Fibroblast of skin of left quadriceps (primary cell): Measurements from ENCODE around the gene JAZF1.

Experiments
- DNase-seq, 2 experiments: peaks; one replicate each; pipeline ENCODE4 v3.0.0-alpha.2; 2013; ENCODE audit warnings: low read depth in 2 of 2

The JAZF1 gene

DNA sequence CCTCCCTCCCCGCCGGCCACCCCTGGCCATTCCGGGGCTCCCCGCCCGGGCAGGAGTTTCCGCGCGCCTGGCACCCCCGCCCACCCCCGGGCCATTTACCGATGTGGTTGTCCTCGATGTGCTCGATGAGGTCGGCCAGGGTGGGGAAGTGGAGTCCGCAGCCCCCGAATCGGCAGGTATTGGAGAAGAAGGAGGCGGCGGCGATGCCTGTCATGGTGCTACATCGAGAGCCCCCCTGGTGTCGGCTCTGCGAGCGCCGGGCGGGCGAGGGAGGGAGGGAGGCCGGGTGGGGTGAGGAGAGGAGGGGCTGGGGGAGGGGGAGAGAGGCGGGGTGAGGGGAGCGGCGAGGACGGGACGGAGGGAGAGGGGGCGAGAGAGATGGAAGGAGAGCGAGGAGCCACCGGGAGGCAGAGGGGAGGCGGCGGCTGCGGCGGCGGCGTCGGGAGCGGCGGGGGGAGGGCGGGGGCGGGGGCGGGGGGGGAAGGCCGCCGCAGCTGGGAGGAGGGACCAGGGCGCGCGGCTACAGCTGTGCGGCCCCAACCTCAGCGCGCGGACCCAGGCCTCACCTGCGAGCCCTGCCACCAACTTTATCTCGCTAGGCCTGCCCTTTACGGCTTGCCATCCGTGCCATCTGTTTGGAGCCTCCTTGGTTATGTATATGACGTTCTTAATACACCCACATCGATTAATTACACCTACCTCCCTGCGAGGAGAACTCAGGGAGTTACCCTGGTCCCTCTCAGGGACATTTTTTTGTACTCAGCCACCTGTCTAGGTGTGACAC is at the start of gene JAZF1:
JAZF1 (minus strand) TSS at position 432 of the 784 bp plus-strand sequence.
- peak; percentile 32 to 45 for DNase-seq

DNA sequence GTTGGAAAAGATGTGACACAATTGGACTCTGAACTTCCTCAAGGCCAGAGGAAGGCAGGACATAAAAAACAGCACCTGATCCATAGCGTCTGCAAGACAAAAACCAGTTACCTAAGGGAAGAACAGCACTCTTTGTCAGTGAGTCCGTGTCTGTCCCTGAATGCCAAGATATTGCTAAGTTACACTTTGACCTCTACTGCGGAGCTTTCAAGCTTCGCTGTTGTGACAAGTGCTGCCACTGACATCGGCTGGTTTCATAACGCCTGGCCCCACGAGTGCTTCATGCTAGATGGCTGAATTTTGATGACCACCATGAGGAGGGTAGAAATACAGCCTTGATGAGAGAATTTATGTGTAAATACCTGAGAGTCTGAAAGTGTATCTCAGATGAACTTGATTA is 49.7 kb upstream of the JAZF1 start:
- DNase-seq: no peak

DNA sequence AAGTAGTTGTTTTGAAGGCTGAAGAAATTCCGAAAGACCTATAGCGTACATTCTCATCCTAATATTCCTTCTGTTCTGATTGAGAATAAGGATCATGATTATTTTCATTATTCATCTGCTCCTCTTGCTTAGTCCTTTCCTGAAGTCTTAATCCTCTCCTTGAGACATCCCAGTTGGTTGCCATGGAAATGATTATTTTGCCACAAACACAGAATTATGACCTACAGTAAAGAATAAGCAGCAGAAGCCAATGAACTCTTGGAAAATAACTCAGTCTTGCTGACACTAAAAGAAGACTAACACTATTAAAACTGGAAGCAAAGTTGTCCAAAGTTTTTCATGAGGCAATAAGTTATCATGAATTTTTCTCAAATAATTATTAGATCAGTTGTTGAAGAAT is 47.8 kb upstream of the JAZF1 start:
- no peak for DNase-seq

DNA sequence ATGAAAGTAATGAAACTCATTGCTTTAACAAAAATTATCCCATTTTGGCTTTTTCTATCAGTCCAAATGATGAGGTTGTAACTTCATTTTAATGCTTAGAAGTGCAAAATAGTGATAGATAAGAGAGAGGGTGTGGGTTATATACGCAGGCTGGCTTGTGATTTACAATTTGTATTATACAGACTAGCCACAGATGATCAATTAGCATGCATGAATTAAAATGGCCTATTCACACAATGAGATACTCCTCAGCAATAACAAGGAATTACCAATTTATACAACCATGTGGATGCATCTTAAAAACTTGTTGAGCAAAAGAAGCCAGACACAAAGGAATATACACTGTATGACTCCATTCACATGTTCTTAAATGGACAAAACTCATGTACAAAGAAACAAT is 45.4 kb upstream of the JAZF1 start:
- DNase-seq: no peak

DNA sequence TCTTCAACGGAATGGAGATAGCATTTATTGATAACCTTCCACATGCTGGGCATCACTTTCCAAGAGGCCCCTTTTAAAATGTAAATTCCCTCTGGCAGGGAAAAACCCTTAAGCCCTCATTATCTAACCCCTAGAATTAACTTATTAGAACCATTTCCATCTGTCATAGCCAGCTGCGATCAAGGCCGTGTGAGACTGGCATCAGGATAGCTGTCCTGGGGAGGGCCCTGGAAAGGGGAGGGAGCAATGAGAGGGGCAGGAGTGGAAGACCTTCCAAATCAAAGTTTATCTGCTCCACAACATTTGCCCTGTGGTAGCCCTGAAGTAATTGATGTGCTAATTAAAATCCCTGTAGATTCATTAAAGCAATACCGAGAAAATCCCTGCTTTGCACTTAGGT is 45.0 kb upstream of the JAZF1 start:
- no peak for DNase-seq

DNA sequence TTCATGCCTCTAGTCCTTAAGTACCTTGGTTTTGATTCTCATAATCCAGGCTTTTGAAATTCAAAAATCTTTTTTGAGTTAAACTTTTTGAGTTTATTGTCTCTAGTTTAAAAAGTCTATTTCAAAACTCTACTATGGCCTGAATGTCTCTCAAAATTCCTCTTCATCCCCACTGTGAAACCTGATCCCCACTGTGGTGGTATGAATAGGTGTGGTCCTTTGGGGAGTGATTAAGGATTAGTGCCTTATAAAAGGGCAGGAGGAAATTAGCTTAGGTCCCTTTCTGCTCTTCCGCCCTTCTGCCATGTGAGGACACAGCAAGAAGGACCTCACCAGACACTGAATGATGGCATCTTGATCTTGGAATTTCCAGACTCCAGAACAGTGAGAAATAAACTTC is 44.1 kb upstream of the JAZF1 start:
- DNase-seq: no peak

DNA sequence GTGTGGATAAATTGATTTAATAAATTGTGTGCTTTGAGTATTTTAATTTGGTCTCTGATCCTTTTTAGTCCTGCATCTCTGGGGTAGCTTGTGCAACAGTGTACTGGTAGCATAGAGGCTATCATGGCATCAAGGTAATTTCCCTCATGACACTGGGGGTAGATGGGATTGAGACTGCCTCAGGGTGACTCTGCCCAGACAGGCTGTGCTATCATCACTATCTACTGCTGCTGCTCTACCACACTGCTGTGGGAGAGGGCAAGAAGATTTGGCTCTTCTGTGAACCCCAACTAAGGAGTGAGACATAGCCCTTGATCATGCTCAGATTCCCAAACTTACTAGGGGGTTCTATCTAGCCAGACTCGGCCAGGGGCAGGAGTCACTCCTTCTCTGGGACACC is 43.6 kb upstream of the JAZF1 start:
- no peak for DNase-seq

DNA sequence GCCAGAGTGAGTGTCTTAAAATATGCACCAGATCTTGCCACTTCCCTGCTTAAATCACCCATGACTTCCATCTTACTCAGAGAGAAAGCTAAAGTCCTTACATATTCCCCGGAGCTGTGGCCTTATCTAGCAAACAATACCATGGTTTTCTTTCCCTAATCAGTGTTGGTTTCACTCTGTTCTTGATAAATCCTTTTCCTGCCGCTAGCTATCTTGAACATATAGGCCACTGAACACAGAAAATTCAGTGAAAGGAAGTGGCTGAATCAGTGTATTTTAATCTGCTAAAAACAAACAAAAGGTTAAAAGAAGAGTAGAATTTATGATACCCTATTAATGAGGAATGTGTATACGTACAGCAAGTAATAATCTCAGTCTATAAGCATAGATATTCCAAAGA is 42.0 kb upstream of the JAZF1 start:
- DNase-seq: no peak

DNA sequence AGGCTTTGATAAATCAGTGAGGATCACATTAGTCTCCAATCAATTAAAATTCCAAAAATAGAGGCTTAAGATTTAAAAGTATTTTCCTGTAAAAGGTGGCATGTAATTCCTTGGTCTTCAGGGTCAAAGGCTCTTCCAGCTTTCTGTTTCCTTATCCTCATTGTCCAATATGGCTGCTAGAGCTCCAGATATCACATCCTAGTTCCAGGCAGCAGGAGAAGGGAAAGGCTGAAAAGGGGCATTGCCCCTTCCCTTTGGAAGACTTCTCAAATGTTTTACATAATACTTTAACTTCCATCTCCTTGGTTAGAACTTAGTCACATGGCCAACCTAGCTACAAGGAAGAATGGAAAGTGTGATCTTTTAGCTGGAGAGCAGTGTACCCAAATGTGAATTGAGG is 39.2 kb upstream of the JAZF1 start:
- DNase-seq: no peak

DNA sequence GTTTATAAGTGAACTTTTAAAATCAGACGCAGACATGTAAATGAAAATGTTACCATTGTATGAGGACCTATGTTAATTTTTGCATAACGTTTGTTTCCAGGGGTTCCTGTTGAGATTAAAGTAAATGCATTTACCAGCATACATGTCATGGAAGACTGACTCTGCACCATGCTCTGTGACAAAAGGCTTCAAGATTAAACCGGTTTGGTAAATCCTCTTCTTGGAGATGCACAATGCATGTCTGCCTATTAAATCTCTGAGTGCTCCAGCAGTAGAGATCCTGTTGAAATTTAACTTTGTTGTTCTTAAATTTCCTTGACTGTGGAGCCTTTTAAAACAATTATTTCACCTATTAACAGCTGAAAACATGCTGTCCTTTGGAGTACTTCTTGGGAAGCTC is 36.5 kb upstream of the JAZF1 start:
- DNase-seq: no peak

DNA sequence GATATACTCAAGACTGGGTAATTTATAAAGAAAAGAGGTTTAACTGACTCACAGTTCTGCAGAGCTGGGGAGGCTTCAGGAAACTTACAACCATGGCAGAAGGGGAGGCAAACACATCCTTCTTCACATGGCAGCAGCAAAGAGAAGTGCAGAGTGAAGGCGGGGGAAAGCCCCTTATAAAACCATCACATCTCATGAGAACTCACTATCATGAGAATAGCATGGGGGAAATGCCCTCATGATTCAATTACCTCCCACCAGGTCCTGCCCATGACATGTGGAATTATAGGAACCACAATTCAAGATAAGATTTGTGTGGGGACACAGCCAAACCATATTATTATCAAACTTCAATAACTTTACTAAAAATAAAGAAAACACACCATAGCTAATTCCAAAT is 30.4 kb upstream of the JAZF1 start:
- no peak for DNase-seq

DNA sequence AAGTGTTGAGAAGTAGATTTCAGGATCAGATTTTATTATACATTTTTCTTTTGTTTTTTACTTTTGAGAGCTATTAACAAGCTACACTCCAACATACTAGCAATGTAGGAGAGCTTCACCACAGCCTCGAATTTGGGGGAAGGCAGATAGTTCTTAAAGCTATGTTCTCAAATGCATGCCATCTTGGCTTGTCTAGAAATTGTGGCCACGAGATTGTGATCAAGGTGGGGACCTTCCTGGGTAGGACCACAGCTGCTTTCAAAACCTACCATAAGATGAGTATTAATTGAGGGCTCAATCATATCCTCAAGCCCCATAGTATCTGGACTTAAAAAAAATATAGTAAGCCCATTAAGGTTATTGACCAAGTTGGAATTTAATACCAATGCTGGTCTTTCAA is 27.9 kb upstream of the JAZF1 start:
- no peak for DNase-seq

DNA sequence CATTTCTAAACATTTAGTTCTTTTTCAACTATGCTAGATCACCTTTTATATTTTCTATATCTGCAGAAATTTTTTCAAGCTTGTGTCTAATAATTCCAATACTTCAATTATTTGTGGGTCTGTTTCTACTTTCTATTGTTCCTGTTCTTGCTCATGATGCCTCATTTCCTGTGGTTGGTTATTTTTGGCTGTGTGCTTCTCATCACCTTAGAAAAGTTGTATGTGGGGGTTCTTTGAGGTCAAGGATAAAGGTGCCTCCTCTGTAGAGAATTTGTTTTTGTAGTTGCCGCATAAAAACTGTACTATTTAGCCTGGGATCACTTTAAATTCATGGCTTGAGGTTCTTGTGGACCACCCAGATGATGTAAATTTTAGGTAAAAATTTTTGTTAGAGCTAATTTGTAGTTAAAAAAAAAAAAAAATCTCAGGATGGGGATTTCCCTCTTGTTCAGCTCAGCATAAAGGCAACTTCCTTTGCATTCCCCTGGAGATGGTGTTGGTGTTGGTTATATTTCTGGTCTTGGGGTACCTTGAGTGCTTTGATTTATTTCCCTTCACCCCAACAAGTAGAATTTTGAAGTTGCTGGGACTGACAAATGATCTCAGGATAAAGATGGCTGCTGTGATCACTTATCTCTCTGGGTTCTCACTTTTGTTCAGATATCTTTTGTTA is 27.0 kb upstream of the JAZF1 start:
- DNase-seq: no peak

DNA sequence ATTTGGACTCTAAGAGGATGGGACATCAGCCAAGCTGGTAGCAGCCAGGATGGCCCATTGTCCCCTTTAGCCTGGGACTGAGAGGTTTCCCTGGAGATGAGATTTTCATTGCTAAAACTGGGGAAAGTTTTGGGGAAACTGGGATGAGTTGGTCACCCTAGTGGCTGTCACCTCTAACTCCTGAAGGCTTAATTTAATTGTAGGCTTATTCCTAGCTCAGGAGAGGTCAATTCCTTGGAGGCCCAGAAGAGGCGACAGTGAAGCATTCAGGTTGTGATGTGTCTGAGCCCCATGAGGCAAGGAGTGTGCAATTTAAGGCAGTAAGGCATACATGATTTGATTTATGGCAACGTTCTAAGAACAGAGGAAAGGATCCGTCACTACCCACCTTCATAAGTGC is 24.9 kb upstream of the JAZF1 start:
- DNase-seq: no peak

DNA sequence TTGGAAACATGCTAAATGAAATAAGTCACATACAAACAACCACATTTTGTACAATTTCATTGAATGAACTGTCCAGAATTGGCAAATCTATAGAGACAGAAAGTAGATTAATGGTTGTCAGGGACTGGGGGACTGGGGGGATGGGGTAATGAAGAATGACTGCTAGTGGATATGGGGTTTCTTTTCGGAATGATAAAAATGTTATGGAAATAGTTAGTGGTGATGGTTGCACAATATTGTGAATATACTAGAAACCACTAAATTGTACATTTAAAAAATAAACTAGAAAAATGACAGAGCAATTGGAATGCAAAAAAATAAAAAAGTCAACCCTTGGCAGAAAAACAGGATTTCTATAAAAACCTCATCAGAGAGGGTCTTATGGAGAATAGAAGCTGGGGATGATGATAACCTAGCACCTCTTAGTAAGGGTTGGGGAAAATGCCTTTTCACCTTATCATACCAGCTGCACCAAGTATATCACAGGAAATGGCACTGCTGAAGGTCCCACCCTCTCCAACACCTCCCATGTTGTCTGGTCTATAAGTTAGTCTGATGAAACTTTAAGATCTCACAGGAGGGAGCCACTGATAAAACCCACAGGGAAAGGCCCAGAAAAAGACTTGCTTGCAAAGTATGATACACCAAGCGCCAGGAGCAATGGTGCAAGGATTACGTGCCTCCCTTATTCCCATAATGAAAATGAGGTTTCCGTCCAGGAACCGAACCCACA is 23.1 kb upstream of the JAZF1 start:
- DNase-seq: peak; percentile 65 to 72

DNA sequence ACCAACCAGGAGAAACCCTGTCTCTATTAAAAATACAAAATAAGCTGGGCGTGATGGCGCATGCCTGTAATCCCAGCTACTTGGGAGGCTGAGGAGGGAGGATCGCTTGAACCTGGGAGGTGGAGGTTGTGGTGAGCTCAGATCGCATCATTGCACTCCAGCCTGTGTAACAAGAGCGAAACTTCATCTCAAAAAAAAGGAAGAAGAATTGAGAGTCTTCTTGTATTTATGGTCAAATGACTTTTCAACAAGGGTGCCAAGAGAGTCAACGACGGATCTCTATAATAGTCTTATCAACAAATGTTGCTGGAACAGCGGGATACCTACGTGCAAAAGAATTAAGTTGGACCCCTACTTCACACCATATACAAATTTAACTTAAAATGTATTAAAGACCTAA is 21.6 kb upstream of the JAZF1 start:
- DNase-seq: no peak

DNA sequence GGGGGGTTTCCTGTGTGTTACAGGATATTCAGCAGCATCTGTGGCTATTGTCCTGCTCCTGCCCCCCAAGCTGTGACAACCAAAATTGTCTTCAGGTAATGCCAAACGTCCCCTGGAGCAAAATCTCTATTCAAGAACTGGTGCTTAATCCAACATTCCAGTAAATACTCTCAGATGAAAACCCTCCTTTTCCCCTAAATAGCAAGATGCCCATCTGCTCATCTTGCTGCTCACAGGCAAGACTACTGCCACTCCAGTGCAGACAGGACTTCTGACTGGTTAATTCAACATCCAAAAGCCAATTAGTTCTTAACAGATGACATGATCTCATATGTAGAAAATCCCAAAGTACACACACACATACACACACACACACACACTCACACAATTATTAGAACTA is 20.5 kb upstream of the JAZF1 start:
- no peak for DNase-seq

DNA sequence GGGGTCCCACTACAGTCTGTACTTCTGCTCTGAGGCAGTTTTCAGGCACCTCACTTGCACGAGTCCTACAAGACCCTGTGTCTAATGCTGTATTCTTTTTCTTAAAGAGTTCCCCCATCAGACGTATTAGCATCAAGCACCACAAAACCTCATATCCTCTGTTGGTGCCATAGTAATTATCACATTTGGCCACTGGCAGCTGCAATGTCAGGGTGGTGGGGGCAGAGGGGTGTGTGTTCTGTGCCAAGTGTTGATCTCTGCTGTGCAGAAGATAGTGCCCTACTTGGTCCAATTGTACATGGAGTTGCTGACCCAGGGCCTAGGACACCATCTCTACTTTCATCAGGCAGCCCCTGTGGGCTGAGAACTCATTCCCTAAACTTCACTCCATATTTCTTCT is 20.0 kb upstream of the JAZF1 start:
- no peak for DNase-seq

DNA sequence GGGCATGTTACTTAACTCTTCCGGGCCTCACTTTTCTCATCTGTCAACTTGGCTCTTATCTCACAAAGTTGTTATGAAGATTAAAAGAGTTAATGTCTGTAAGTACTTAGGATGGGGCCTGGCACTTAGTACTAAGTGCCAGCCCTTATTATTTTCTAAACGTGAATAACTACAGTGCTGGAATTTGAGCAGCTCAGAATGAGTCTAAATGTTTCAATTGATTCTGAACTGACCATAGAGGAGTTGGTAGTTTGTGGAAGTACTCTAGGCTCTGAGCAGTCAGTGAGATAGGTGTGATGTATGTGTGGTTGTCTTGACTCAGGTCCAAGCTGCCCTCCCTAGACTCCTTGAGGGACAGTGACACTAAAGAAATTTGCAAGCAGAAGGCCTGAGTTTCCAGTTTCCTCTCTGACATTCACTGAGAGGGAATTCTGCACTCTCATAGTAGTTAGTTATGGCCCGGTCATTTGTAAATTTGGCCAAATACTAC is 18.5 kb upstream of the JAZF1 start:
- no peak for DNase-seq

DNA sequence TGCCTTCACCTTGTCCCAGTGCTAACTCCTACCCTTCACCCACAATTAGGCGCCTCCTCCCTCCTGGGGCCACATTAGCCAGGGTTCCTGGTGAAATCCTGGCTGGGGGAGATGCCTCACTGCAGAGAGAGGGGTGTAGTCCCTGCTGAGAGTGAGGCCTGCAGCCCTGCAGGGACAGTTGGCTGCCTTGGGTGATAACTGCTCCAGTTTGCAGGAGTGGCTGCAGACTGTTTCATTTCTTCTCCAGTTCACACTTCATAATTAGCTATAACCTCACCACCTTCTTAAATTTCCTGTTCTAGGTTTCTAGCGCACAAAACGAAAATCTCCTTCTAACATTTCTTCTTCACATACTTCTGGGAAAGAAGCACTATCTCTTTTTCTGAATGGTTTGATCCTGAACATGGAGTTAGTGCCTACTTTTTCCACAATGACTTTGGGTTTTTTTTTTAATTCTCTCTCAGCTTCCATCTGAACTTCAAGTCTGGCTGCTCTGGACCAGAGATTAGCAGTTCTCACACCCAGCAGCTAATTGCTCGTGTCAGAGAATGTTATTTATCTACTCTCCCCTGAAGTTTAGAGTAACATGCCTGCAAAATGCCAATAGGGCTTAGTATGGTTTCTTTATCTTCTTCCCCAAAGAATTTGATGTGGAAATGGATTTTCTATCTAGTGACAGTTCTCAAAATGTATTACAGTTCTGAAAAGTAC is 15.5 kb upstream of the JAZF1 start:
- no peak for DNase-seq

DNA sequence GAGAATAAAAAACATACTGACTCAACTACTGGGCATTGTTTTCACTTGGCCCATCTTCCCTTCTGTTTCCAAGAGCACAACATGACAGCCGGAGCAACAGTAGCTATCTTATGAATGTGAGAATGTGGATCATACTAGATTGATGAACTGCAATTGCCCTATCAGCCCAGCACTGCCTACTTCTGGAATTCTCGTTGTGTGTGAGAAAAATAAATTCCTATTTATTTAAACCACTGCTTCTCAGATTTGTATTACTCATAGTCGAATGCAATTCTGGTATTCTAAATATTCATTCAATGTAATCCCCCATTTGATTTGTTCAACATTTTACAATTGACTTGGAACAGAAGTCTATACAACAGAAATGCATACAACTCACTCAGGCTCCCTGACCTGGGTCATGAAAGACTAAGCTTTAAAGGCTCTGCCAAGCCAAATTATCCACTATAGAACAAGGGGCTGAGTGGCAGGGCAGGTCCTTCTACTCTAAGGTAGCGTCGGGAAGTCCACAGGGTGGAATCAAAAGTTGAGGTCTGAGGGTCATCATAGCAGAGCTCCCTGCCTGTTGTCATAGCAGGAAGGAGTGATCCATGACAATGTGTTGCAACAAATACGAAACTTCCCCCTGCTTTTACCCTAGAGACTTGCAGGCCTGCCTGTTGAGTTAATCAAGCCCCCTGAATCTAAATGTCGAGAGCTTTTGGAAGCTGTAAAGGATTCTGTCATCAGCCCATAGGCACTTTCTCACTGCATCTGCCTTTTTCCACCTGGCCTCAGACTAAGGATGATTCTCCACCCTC is 12.4 kb upstream of the JAZF1 start:
- peak in 1 of 2 experiments; percentile 46 for DNase-seq
